ENCODE measurements around the gene CDRT15L2. TPM values are rescaled to one million over a fixed set of nuclear protein-coding genes. Genes with fewer than 3 reads are reported as not detected.
"Not testable (repeated sequence)": the region's sequence is repeated elsewhere in the genome, so short reads cannot be mapped to it uniquely, and the experiment has no call there.

The CDRT15L2 gene
- total RNA-seq, 2 experiments from 2014 or later: not detected

- intact Hi-C loops (cut with DNase I, micrococcal nuclease); H3K27me3 Mint-ChIP-seq; DNase-seq; H3K4me3 Mint-ChIP-seq; CTCF ChIA-PET; H3K4me1 Mint-ChIP-seq; H3K27ac Mint-ChIP-seq; POLR2A ChIA-PET; H3K36me3 Mint-ChIP-seq (ENCODE audit: low read depth); H3K9me3 Mint-ChIP-seq (ENCODE audit: low read depth): not testable (repeated sequence)
- ATAC-seq: peak; percentile 73
Measured at GRCh38 chr17:20555135-20556010, 24.2 kb upstream of the CDRT15L2 start.

GRCh38 chr17:20558096-20558495 lies 21.4 kb upstream of the CDRT15L2 start:
- H3K36me3 Mint-ChIP-seq (ENCODE audit: low read depth); DNase-seq; H3K27me3 Mint-ChIP-seq; POLR2A ChIA-PET; H3K4me3 Mint-ChIP-seq; intact Hi-C loops (cut with DNase I, micrococcal nuclease); H3K9me3 Mint-ChIP-seq (ENCODE audit: low read depth); CTCF ChIA-PET; H3K4me1 Mint-ChIP-seq; ATAC-seq; H3K27ac Mint-ChIP-seq: not testable (repeated sequence)

GRCh38 chr17:20559018-20559417 lies 20.5 kb upstream of the CDRT15L2 start:
- DNase-seq; H3K27ac Mint-ChIP-seq; POLR2A ChIA-PET; H3K27me3 Mint-ChIP-seq; CTCF ChIA-PET; H3K4me1 Mint-ChIP-seq; H3K36me3 Mint-ChIP-seq (ENCODE audit: low read depth); ATAC-seq; intact Hi-C loops (cut with DNase I, micrococcal nuclease); H3K9me3 Mint-ChIP-seq (ENCODE audit: low read depth); H3K4me3 Mint-ChIP-seq: not testable (repeated sequence)

- DNase-seq: no peak
- no peak for ATAC-seq
- intact Hi-C loops (cut with DNase I, micrococcal nuclease): no loop called here
- Mint-ChIP-seq H3K36me3 (ENCODE audit: low read depth) (no peaks in the 10 kb centered on the region), H3K27me3 (no peaks in the 10 kb centered on the region), H3K4me1 (no peaks in the 10 kb centered on the region), H3K4me3 (no peak overlapping the region), H3K9me3 (ENCODE audit: low read depth) (no peaks in the 10 kb centered on the region), H3K27ac (no peak overlapping the region)
- CTCF ChIA-PET: no interaction called here
- POLR2A ChIA-PET: no interaction called here
Measured at GRCh38 chr17:20562587-20562986, 16.9 kb upstream of the CDRT15L2 start.

GRCh38 chr17:20565245-20565644 lies 14.3 kb upstream of the CDRT15L2 start:
- H3K27me3 Mint-ChIP-seq; H3K27ac Mint-ChIP-seq; intact Hi-C loops (cut with DNase I, micrococcal nuclease); H3K4me1 Mint-ChIP-seq; ATAC-seq; POLR2A ChIA-PET; DNase-seq; H3K9me3 Mint-ChIP-seq (ENCODE audit: low read depth); H3K4me3 Mint-ChIP-seq; CTCF ChIA-PET; H3K36me3 Mint-ChIP-seq (ENCODE audit: low read depth): not testable (repeated sequence)

GRCh38 chr17:20565711-20566110 lies 13.8 kb upstream of the CDRT15L2 start:
- Mint-ChIP-seq H3K4me1 (no peaks in the 10 kb centered on the region), H3K9me3 (ENCODE audit: low read depth) (no peaks in the 10 kb centered on the region), H3K27me3 (no peaks in the 10 kb centered on the region), H3K4me3 (no peak overlapping the region), H3K27ac (no peak overlapping the region), H3K36me3 (ENCODE audit: low read depth) (no peaks in the 10 kb centered on the region)
- CTCF ChIA-PET: no interaction called here
- DNase-seq: no peak
- no peak for ATAC-seq
- intact Hi-C loops (cut with DNase I, micrococcal nuclease): no loop called here
- POLR2A ChIA-PET: no interaction called here

- CTCF ChIA-PET; H3K27me3 Mint-ChIP-seq; DNase-seq; ATAC-seq; intact Hi-C loops (cut with DNase I, micrococcal nuclease); H3K4me1 Mint-ChIP-seq; H3K4me3 Mint-ChIP-seq; H3K36me3 Mint-ChIP-seq (ENCODE audit: low read depth); H3K27ac Mint-ChIP-seq; H3K9me3 Mint-ChIP-seq (ENCODE audit: low read depth); POLR2A ChIA-PET: not testable (repeated sequence)
Measured at GRCh38 chr17:20566736-20567135, 12.8 kb upstream of the CDRT15L2 start.

GRCh38 chr17:20567421-20567820 lies 12.1 kb upstream of the CDRT15L2 start:
- CTCF ChIA-PET; H3K27me3 Mint-ChIP-seq; H3K27ac Mint-ChIP-seq; POLR2A ChIA-PET; H3K4me1 Mint-ChIP-seq; DNase-seq; ATAC-seq; H3K36me3 Mint-ChIP-seq (ENCODE audit: low read depth); intact Hi-C loops (cut with DNase I, micrococcal nuclease); H3K4me3 Mint-ChIP-seq; H3K9me3 Mint-ChIP-seq (ENCODE audit: low read depth): not testable (repeated sequence)

- H3K4me1 Mint-ChIP-seq; intact Hi-C loops (cut with DNase I, micrococcal nuclease); H3K4me3 Mint-ChIP-seq; H3K36me3 Mint-ChIP-seq (ENCODE audit: low read depth); ATAC-seq; H3K27me3 Mint-ChIP-seq; H3K27ac Mint-ChIP-seq; H3K9me3 Mint-ChIP-seq (ENCODE audit: low read depth); DNase-seq; CTCF ChIA-PET: not testable (repeated sequence)
- POLR2A ChIA-PET: interaction anchor here (0.6 kb wide), 1 partner anchor 44 kb away, joined by 3 read pairs; no protein-coding TSS in a partner anchor
Measured at GRCh38 chr17:20568604-20569003, 10.9 kb upstream of the CDRT15L2 start.

GRCh38 chr17:20571653-20572052 lies 7.9 kb upstream of the CDRT15L2 start:
- H3K27ac Mint-ChIP-seq, POLR2A ChIA-PET: not testable (repeated sequence)

GRCh38 chr17:20573216-20573615 lies 6.3 kb upstream of the CDRT15L2 start:
- H3K9me3 Mint-ChIP-seq (ENCODE audit: low read depth); H3K4me3 Mint-ChIP-seq; H3K36me3 Mint-ChIP-seq (ENCODE audit: low read depth); H3K27me3 Mint-ChIP-seq; H3K27ac Mint-ChIP-seq; CTCF ChIA-PET; H3K4me1 Mint-ChIP-seq; DNase-seq; POLR2A ChIA-PET; intact Hi-C loops (cut with DNase I, micrococcal nuclease); ATAC-seq: not testable (repeated sequence)

More at GRCh38 chr17:20571653-20572052, 7.9 kb upstream of the CDRT15L2 start:
- CTCF ChIA-PET; H3K9me3 Mint-ChIP-seq (ENCODE audit: low read depth); DNase-seq; H3K4me3 Mint-ChIP-seq; ATAC-seq; intact Hi-C loops (cut with DNase I, micrococcal nuclease); H3K36me3 Mint-ChIP-seq (ENCODE audit: low read depth); H3K4me1 Mint-ChIP-seq; H3K27me3 Mint-ChIP-seq: not testable (repeated sequence)

- H3K4me3 Mint-ChIP-seq; intact Hi-C loops (cut with DNase I, micrococcal nuclease); POLR2A ChIA-PET; H3K4me1 Mint-ChIP-seq; H3K27ac Mint-ChIP-seq; H3K9me3 Mint-ChIP-seq (ENCODE audit: low read depth); CTCF ChIA-PET; H3K27me3 Mint-ChIP-seq; ATAC-seq; H3K36me3 Mint-ChIP-seq (ENCODE audit: low read depth); DNase-seq: not testable (repeated sequence)
Measured at GRCh38 chr17:20575071-20575470, 4.5 kb upstream of the CDRT15L2 start.
